Metanephros (tissue), 2 donors: Measurements from ENCODE around the gene VSTM2A. TPM values are rescaled to one million over a fixed set of nuclear protein-coding genes. Genes with fewer than 3 reads are reported as not detected.

ENCODE experiments used
- small RNA-seq: library from RNA; depleted of rRNA; stranded (forward); fragments of <200 nt; gene quantifications from one replicate; pipeline ENCODE3, GENCODE V24; 2014; ENCODE audit warnings: low replicate concordance
- total RNA-seq: library from RNA; depleted of rRNA; stranded (reverse); fragments of >200 nt; gene quantifications from one replicate; pipeline ENCODE4 v1.2.3, GENCODE V29; 2014

Gene VSTM2A, protein sequence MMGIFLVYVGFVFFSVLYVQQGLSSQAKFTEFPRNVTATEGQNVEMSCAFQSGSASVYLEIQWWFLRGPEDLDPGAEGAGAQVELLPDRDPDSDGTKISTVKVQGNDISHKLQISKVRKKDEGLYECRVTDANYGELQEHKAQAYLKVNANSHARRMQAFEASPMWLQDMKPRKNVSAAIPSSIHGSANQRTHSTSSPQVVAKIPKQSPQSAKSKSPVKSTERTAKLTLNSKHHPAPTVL
- 1.5 TPM for total RNA-seq

DNA sequence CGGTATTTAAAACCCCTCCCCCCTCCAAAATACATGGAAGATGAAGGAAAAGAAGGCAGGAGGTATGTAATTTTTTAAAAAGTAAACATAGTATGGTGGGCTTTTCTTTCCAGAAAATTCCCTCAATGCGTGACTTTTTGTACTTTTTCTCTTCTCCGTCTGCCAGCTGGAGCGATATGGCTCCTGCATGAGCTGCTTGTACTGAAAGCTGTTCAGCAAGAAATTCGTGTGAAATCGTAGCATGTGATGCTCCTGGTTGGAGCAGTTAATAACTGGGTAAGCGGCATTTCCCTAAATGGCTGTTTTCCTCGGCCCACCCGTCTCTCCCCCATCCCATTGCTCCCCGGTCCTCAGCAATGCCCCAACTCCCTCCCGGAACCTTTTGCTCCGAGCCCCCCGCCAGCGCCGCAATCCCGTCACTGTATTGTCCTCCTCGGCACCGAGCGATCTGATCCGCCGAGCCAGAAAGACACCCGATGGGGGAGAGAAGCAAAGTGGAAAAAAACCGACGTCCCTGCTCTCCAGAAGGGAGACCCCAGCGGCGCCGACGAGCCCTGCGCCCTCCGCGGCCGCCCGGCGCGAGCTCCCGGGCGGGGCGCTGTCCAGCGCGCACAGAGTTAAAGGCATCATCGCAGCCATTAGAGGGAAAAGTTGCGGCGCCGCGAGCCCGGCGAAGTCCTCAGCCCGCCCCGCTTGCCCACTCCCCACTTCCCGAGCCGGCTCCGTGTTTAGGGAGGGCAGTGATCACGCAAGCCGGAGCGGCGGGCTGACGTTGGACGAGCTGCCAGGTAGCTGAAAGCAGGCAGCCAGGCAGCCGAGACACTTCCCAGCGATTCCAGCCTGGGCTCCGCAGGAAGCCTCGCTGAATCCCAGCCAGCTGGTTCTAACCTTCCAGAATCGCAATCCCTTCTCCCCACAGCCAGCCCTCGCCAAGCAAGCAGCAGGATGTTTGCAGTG, at the start of gene VSTM2A:
Gene VSTM2A, plus strand, starts transcription at position 707 of the 957 bp plus-strand sequence. CDS start 356 bp downstream, outside the sequence.

Small RNA genes within 50 kb of the gene (small RNA-seq; reads per million reads assigned to genes)
- not detected for gene RNU6-1125P

Other genes with a start within 250 kb of the VSTM2A start
- 78.5 TPM for gene SEC61G, start 216.8 kb downstream of the VSTM2A start, total RNA-seq